Endothelial cell of umbilical vein (primary cell): Measurements from ENCODE around the gene DOCK6. TPM values are rescaled to one million over a fixed set of nuclear protein-coding genes. Genes with fewer than 3 reads are reported as not detected.

Source experiments
- BruUV-seq: library from RNA; stranded (reverse); fragments of 400-500 nt; replicated peaks from 2 replicates; lab custom pipeline; 2021; lab: Mats Ljungman, UMichigan
- CTCF ChIA-PET: fragments of 300-600, 350-600 bp; sonication (Branson Sonifier 250); formaldehyde crosslinking; loops from one replicate; lab custom pipeline; 2021; ENCODE audit warnings: antibody characterized with exemption, inconsistent platforms; lab: Charles Lee
- POLR2A ChIA-PET: fragments of 300-600, 350-600 bp; sonication (Branson Sonifier 250); formaldehyde crosslinking; loops from one replicate; lab custom pipeline; 2021; ENCODE audit warnings: antibody characterized with exemption, inconsistent platforms; lab: Charles Lee
- DNase-seq: peaks from one replicate; pipeline ENCODE4 v3.0.0-alpha.2; 2011; ENCODE audit warnings: low read depth, low spot score
- FAIRE-seq: peaks from 2 replicates; lab custom pipeline; 2011; peaks lifted over from hg19 to GRCh38; lab: Jason Lieb, UNC
- H2AFZ ChIP-seq: 2 replicates; pipeline ENCODE4 v1.6.0; 2012; ENCODE audit warnings: low read depth, low read length, control low read depth, inconsistent platforms
- H3K27ac ChIP-seq: 2 replicates; pipeline ENCODE4 v1.5.1; 2011; ENCODE audit warnings: low read depth, mild to moderate bottlenecking, control low read depth, low read length, moderate library complexity; ENCODE audit not compliant: insufficient read depth
- H3K27me3 ChIP-seq, 2 experiments: 2 replicates each; pipeline versions ENCODE4 v1.6.0 to v1.6.1; 2011; ENCODE audit warnings: low read length in 2 of 2, mixed read lengths in 1 of 2; ENCODE audit not compliant: control insufficient read depth in 2 of 2, insufficient read depth in 2 of 2
- H3K36me3 ChIP-seq, 2 experiments: 2 replicates in 1 of 2; 3 replicates in 1 of 2; pipeline ENCODE4 v1.5.1; 2011; ENCODE audit warnings: low read length in 2 of 2, mild to moderate bottlenecking in 1 of 2, moderate library complexity in 1 of 2; ENCODE audit not compliant: control insufficient read depth in 2 of 2, insufficient read depth in 2 of 2; ENCODE audit errors: extremely low read depth in 1 of 2
- H3K4me1 ChIP-seq: 3 replicates; pipeline ENCODE4 v1.5.1; 2011; ENCODE audit warnings: mild to moderate bottlenecking, low read length; ENCODE audit not compliant: control insufficient read depth, insufficient read depth; ENCODE audit errors: extremely low read depth
- H3K4me2 ChIP-seq: 2 replicates; pipeline ENCODE4 v1.6.1; 2011; ENCODE audit warnings: low read length, control low read depth, mixed read lengths; ENCODE audit not compliant: insufficient read depth
- H3K4me3 ChIP-seq, 3 experiments: fragments of 200-600 bp in 1 of 3; sonication (generic), shearing (Covaris generic) in 1 of 3; replicated peaks in 1 of 3; 2 replicates each; pipeline ENCODE4 v1.5.1; 2011 to 2016; ENCODE audit warnings: control low read depth in 3 of 3, low read length in 3 of 3, mild to moderate bottlenecking in 2 of 3, inconsistent platforms in 1 of 3, low read depth in 1 of 3, moderate library complexity in 1 of 3; ENCODE audit not compliant: insufficient read depth in 1 of 3
- H3K79me2 ChIP-seq: 2 replicates; pipeline ENCODE4 v1.6.0; 2012; ENCODE audit warnings: low read length, inconsistent platforms; ENCODE audit not compliant: control insufficient read depth, insufficient read depth
- H3K9ac ChIP-seq: replicated peaks from 2 replicates; pipeline ENCODE3; 2011; ENCODE audit warnings: low read length, control low read depth; ENCODE audit not compliant: insufficient read depth; ENCODE audit errors: extremely low read depth
- H3K9me1 ChIP-seq: replicated peaks from 3 replicates; pipeline ENCODE4 v1.6.0; 2011; ENCODE audit warnings: mild to moderate bottlenecking, low read length; ENCODE audit not compliant: control insufficient read depth, insufficient read depth; ENCODE audit errors: extremely low read depth
- H3K9me3 ChIP-seq: replicated peaks from 2 replicates; pipeline ENCODE4 v1.5.1; 2012; ENCODE audit warnings: low read length, inconsistent platforms; ENCODE audit not compliant: control insufficient read depth, insufficient read depth
- H4K20me1 ChIP-seq: replicated peaks from 2 replicates; pipeline ENCODE3; 2011; ENCODE audit warnings: mild to moderate bottlenecking, low read length; ENCODE audit not compliant: control insufficient read depth, insufficient read depth; ENCODE audit errors: extremely low read depth
- CTCF ChIP-seq, 2 donors: IDR thresholded peaks; 1 replicate in 1 of 2; 2 replicates in 1 of 2; pipeline ENCODE4 v1.5.1; 2011; ENCODE audit warnings: low read length in 2 of 2, mild to moderate bottlenecking in 2 of 2, moderate library complexity in 2 of 2, control low read depth in 1 of 2, inconsistent platforms in 1 of 2, low read depth in 1 of 2; ENCODE audit not compliant: insufficient read depth in 1 of 2; ENCODE audit errors: extremely low read depth in 1 of 2
- EZH2 ChIP-seq: IDR thresholded peaks from 2 replicates; pipeline ENCODE4 v1.6.1; 2012; ENCODE audit warnings: borderline replicate concordance, low read depth, mild to moderate bottlenecking, moderate library complexity, low read length, inconsistent platforms; ENCODE audit not compliant: severe bottlenecking
- FOS ChIP-seq: IDR thresholded peaks from 2 replicates; pipeline ENCODE4 v1.6.1; 2011; ENCODE audit warnings: mild to moderate bottlenecking, low read length, moderate library complexity, borderline replicate concordance; ENCODE audit not compliant: insufficient read depth
- GATA2 ChIP-seq: IDR thresholded peaks from 2 replicates; pipeline ENCODE4 v1.7.0; 2011; ENCODE audit warnings: low read depth, mild to moderate bottlenecking, moderate library complexity, mixed read lengths, low read length; ENCODE audit not compliant: insufficient read length, insufficient read depth
- JUN ChIP-seq: IDR thresholded peaks from 2 replicates; pipeline ENCODE4 v1.6.1; 2011; ENCODE audit warnings: borderline replicate concordance, low read depth; ENCODE audit not compliant: insufficient read length, insufficient read depth
- MAX ChIP-seq: IDR thresholded peaks from 2 replicates; pipeline ENCODE4 v1.6.1; 2011; ENCODE audit not compliant: insufficient read depth, insufficient read length
- MYC ChIP-seq: IDR thresholded peaks from one replicate; pipeline ENCODE4 v1.6.1; 2011; ENCODE audit warnings: mild to moderate bottlenecking, low read depth, low read length
- POLR2A ChIP-seq: IDR thresholded peaks from 2 replicates; pipeline ENCODE4 v1.6.1; 2012; ENCODE audit warnings: low read depth, mild to moderate bottlenecking, control low read depth, low read length
- POLR2AphosphoS5 ChIP-seq: IDR thresholded peaks from 2 replicates; pipeline ENCODE4 v1.6.1; 2012; ENCODE audit warnings: low read depth, mild to moderate bottlenecking, control low read depth, low read length, moderate library complexity; ENCODE audit not compliant: insufficient read depth
- dilution Hi-C: fragments of 300-500 bp; cut with MboI; formaldehyde crosslinking; loops from one replicate; pipeline ENCODE4 v1.15.0; 2019; ENCODE audit warnings: low sequenced_read_pairs; ENCODE audit not compliant: extremely low pct_ligation_motif_present
- intact Hi-C: fragments of 100-400 bp; cut with micrococcal nuclease; formaldehyde crosslinking; loops from one replicate; pipeline ENCODE4 v1.10.0; 2022
- polyA plus RNA-seq, 4 experiments: library from polyadenylated mRNA; depleted of rRNA in 3 of 4; stranded (reverse) in 3 of 4; unstranded in 1 of 4; fragments of >200 nt; gene quantifications; 2 replicates each; pipeline versions ENCODE4 v1.2.1 to v1.2.3, GENCODE V29; 2011 to 2012; ENCODE audit warnings: missing spikeins in 1 of 4
- total RNA-seq: library from RNA; stranded (reverse); gene quantifications from 2 replicates; pipeline ENCODE4 v1.2.3, GENCODE V29; 2021

The DOCK6 gene
- total and polyA plus RNA-seq, 2 donors (not counting 3 experiments of a cell fraction or from before 2014, with no cell fraction given), result 126 to 334 TPM

- no peak for FAIRE-seq
- no peaks in the 10 kb centered on the region for H4K20me1 ChIP-seq
- no peak overlapping the region for H3K9ac ChIP-seq
- ChIA-PET CTCF (interaction anchor here (1.7 kb wide), 1 partner anchor 95 kb away, joined by 4 read pairs; no protein-coding TSS in a partner anchor), POLR2A (interaction anchor here (0.6 kb wide), 1 partner anchor 1868 kb away, joined by 3 read pairs; no protein-coding TSS in a partner anchor)
- no peak for TF ChIP-seq GATA2
- TF ChIP-seq POLR2AphosphoS5, result no peak
- H3K79me2 ChIP-seq, result no peaks in the 10 kb centered on the region
- no peaks in the 10 kb centered on the region for H3K4me1 ChIP-seq
- H3K27ac ChIP-seq, result no peak overlapping the region
- H3K4me3 ChIP-seq, result no peak overlapping the region
- H3K4me2 ChIP-seq, result no peak overlapping the region
- H3K36me3 ChIP-seq, result peaks cover 24 to 39% of the 10 kb centered on the region in 2 experiments
- no peaks in the 10 kb centered on the region for H3K9me1 ChIP-seq
- no peaks in the 10 kb centered on the region for H3K27me3 ChIP-seq
- H2AFZ ChIP-seq, result no peak overlapping the region
- dilution Hi-C loops (no loop called here), intact Hi-C loops (no loop called here)
- no peaks in the 10 kb centered on the region for H3K9me3 ChIP-seq
- no TSS peak for BruUV-seq
- no peak for DNase-seq
Measured at GRCh38 chr19:11221082-11221598, 41.2 kb downstream of the DOCK6 start.

GRCh38 chr19:11214387-11214786 is 47.9 kb downstream of the DOCK6 start:
- Histone ChIP-seq H3K27me3 (no peaks in the 10 kb centered on the region), H3K4me2 (no peak overlapping the region), H3K36me3 (peaks cover 7 to 55% of the 10 kb centered on the region in 2 experiments), H3K9me3 (no peaks in the 10 kb centered on the region), H3K4me1 (no peaks in the 10 kb centered on the region), H3K4me3 (no peak overlapping the region), H2AFZ (no peak overlapping the region), H3K27ac (no peak overlapping the region), H3K9me1 (no peaks in the 10 kb centered on the region), H3K9ac (no peak overlapping the region), H3K79me2 (no peaks in the 10 kb centered on the region), H4K20me1 (no peaks in the 10 kb centered on the region)
- dilution Hi-C loops, result no loop called here
- POLR2A ChIA-PET, result no interaction called here
- CTCF ChIA-PET, result interaction anchor here (1.3 kb wide), 1 partner anchor 88 kb away, joined by 6 read pairs; no protein-coding TSS in a partner anchor
- DNase-seq, result no peak
- intact Hi-C loops, result no loop called here
- no TSS peak for BruUV-seq
- no peak for TF ChIP-seq MAX
- no peak for TF ChIP-seq CTCF (IDR thresholded peaks at IDR 0.05; ENCODE audit: extremely low read depth in 1 of 2, insufficient read depth in 1 of 2, low read depth in 1 of 2, low read length in 2 of 2)
- no peak for TF ChIP-seq EZH2
- TF ChIP-seq POLR2A, result no peak
- TF ChIP-seq JUN, result no peak
- no peak for TF ChIP-seq FOS
- TF ChIP-seq MYC, result no peak
- TF ChIP-seq POLR2AphosphoS5, result no peak
- no peak for TF ChIP-seq GATA2
- no peak for FAIRE-seq
